MM.1S (cell line): Measurements from ENCODE around the gene PLK2.

Experiments used
- EZH2 ChIP-seq: fragments of 300-600 bp; sonication (generic); optimal IDR thresholded peaks from 2 replicates; pipeline ENCODE3; 2017; ENCODE audit warnings: low read depth, mild to moderate bottlenecking, antibody characterized with exemption, low read length, mixed read lengths
- EZH2phosphoT487 ChIP-seq: fragments of 300-600 bp; sonication (generic); IDR thresholded peaks from 2 replicates; pipeline ENCODE4 v1.6.1; 2018; ENCODE audit warnings: antibody characterized with exemption, low read length
- TF ChIP-seq, protein P1 (sequence below): fragments of 300-600 bp; sonication (generic); IDR thresholded peaks from 2 replicates; pipeline ENCODE4 v1.5.1; 2016; ENCODE audit warnings: antibody characterized with exemption, low read length, mixed read lengths

- TF ChIP-seq, protein P1, sequence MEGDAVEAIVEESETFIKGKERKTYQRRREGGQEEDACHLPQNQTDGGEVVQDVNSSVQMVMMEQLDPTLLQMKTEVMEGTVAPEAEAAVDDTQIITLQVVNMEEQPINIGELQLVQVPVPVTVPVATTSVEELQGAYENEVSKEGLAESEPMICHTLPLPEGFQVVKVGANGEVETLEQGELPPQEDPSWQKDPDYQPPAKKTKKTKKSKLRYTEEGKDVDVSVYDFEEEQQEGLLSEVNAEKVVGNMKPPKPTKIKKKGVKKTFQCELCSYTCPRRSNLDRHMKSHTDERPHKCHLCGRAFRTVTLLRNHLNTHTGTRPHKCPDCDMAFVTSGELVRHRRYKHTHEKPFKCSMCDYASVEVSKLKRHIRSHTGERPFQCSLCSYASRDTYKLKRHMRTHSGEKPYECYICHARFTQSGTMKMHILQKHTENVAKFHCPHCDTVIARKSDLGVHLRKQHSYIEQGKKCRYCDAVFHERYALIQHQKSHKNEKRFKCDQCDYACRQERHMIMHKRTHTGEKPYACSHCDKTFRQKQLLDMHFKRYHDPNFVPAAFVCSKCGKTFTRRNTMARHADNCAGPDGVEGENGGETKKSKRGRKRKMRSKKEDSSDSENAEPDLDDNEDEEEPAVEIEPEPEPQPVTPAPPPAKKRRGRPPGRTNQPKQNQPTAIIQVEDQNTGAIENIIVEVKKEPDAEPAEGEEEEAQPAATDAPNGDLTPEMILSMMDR, result no peak
- no peak for TF ChIP-seq EZH2phosphoT487
- no peak for TF ChIP-seq EZH2
These were observed 2.8 kb downstream of the PLK2 start for GRCh38 chr5:58457050-58457449.
